HepG2 (cell line): ENCODE data around the gene VAMP8. TPM values are rescaled to one million over a fixed set of nuclear protein-coding genes. Genes with fewer than 3 reads are reported as not detected.

ENCODE experiments used
- ETV6 ChIP-seq: sonication (generic); formaldehyde crosslinking; conservative IDR thresholded peaks from 2 replicates; pipeline ENCODE4 v1.4.0; 2020; ENCODE audit warnings: missing genetic modification reagents
- GPN1 ChIP-seq: sonication (generic); formaldehyde crosslinking; IDR thresholded peaks from 2 replicates; pipeline ENCODE4 v1.5.1; 2020; ENCODE audit warnings: missing genetic modification reagents, borderline replicate concordance
- HCFC1 ChIP-seq: fragments of 150-350 bp; IDR thresholded peaks from 2 replicates; pipeline ENCODE4 v1.6.1; 2014; ENCODE audit warnings: low read depth, low read length
- MTA3 ChIP-seq: sonication (generic); formaldehyde crosslinking; IDR thresholded peaks from 2 replicates; pipeline ENCODE4 v1.4.0; 2020; ENCODE audit warnings: missing genetic modification reagents
- MXI1 ChIP-seq: IDR thresholded peaks from 3 replicates; pipeline ENCODE4 v1.6.1; 2012; ENCODE audit warnings: low read depth, low read length, inconsistent platforms, borderline replicate concordance
- REXO4 ChIP-seq: sonication (generic); formaldehyde crosslinking; IDR thresholded peaks from 2 replicates; pipeline ENCODE4 v1.8.0; 2022; ENCODE audit warnings: missing genetic modification reagents, mild to moderate bottlenecking, borderline replicate concordance
- SCMH1 ChIP-seq: sonication (generic); formaldehyde crosslinking; IDR thresholded peaks from 2 replicates; pipeline ENCODE4 v1.9.0; 2021; ENCODE audit warnings: missing genetic modification reagents, mild to moderate bottlenecking, borderline replicate concordance
- SP140L ChIP-seq: sonication (generic); formaldehyde crosslinking; IDR thresholded peaks from 2 replicates; pipeline ENCODE4 v1.4.0; 2020; ENCODE audit warnings: missing genetic modification reagents, borderline replicate concordance
- ZBTB8A ChIP-seq: sonication (generic); formaldehyde crosslinking; IDR thresholded peaks from 2 replicates; pipeline ENCODE4 v1.4.0; 2020; ENCODE audit warnings: mild to moderate bottlenecking, low read depth, missing genetic modification reagents, borderline replicate concordance
- ZFAT ChIP-seq: sonication (generic); formaldehyde crosslinking; conservative IDR thresholded peaks from 2 replicates; pipeline ENCODE4 v1.8.1; 2023; ENCODE audit warnings: missing genetic modification reagents, inconsistent platforms
- ZNF234 ChIP-seq: sonication (generic); formaldehyde crosslinking; conservative IDR thresholded peaks from 2 replicates; pipeline ENCODE4 v1.5.1; 2020; ENCODE audit warnings: mild to moderate bottlenecking, missing genetic modification reagents
- ZNF577 ChIP-seq: sonication (generic); formaldehyde crosslinking; IDR thresholded peaks from 2 replicates; pipeline ENCODE4 v1.4.0; 2020; ENCODE audit warnings: mild to moderate bottlenecking, low read depth, missing genetic modification reagents, borderline replicate concordance
- ZNF644 ChIP-seq: IDR thresholded peaks from 2 replicates; pipeline ENCODE4 v1.6.1; 2016; ENCODE audit warnings: low read depth
- polyA plus RNA-seq, 8 experiments: library from polyadenylated mRNA; depleted of rRNA in 3 of 8; stranded (reverse) in 7 of 8; unstranded in 1 of 8; fragments of >200 nt; fragmentation: Illumina TruSeq in 4 of 8; extraction: Trizol in 4 of 8; gene quantifications; 2 replicates each; pipeline versions ENCODE4 v1.2.1 to v1.2.3, GENCODE V29; 2011 to 2016; ENCODE audit warnings: low read depth in 4 of 8, missing spikeins in 1 of 8, mixed read lengths in 1 of 8; ENCODE audit not compliant: insufficient read depth in 1 of 8
- total RNA-seq, 5 experiments: library from RNA; depleted of rRNA; stranded (reverse); fragments of >200 nt; fragmentation: Illumina TruSeq; extraction: Trizol; gene quantifications; 2 replicates each; pipeline ENCODE4 v1.2.3, GENCODE V29; 2016; ENCODE audit warnings: low read depth in 1 of 5
- TF ChIP-seq, protein P1 (sequence below): IDR thresholded peaks from 2 replicates; pipeline ENCODE4 v1.6.1; 2012; ENCODE audit warnings: inconsistent platforms
- TF ChIP-seq, protein P2 (sequence below): sonication (generic); formaldehyde crosslinking; conservative IDR thresholded peaks from 2 replicates; pipeline ENCODE4 v1.4.0; 2020; ENCODE audit warnings: missing genetic modification reagents
- TF ChIP-seq, protein P3 (sequence below): sonication (generic); formaldehyde crosslinking; conservative IDR thresholded peaks from 2 replicates; pipeline ENCODE4 v1.8.1; 2023; ENCODE audit warnings: missing genetic modification reagents
- TF ChIP-seq, protein P4 (sequence below): sonication (generic); formaldehyde crosslinking; IDR thresholded peaks from 2 replicates; pipeline ENCODE4 v1.5.1; 2020; ENCODE audit warnings: missing genetic modification reagents, mild to moderate bottlenecking, borderline replicate concordance
- TF ChIP-seq, protein P5 (sequence below): IDR thresholded peaks from 2 replicates; pipeline ENCODE4 v1.4.0; 2020; ENCODE audit warnings: mild to moderate bottlenecking, missing genetic modification reagents
- TF ChIP-seq, protein P6 (sequence below): IDR thresholded peaks from 2 replicates; pipeline ENCODE4 v1.6.1; 2016; ENCODE audit warnings: missing compliant biosample characterization, missing genetic modification reagents, borderline replicate concordance

The VAMP8 gene
- total and polyA plus RNA-seq, 2 of the 13 experiments (the other 11 are each of a cell fraction or from before 2014, with no cell fraction given) = 83.3 to 157 TPM

DNA sequence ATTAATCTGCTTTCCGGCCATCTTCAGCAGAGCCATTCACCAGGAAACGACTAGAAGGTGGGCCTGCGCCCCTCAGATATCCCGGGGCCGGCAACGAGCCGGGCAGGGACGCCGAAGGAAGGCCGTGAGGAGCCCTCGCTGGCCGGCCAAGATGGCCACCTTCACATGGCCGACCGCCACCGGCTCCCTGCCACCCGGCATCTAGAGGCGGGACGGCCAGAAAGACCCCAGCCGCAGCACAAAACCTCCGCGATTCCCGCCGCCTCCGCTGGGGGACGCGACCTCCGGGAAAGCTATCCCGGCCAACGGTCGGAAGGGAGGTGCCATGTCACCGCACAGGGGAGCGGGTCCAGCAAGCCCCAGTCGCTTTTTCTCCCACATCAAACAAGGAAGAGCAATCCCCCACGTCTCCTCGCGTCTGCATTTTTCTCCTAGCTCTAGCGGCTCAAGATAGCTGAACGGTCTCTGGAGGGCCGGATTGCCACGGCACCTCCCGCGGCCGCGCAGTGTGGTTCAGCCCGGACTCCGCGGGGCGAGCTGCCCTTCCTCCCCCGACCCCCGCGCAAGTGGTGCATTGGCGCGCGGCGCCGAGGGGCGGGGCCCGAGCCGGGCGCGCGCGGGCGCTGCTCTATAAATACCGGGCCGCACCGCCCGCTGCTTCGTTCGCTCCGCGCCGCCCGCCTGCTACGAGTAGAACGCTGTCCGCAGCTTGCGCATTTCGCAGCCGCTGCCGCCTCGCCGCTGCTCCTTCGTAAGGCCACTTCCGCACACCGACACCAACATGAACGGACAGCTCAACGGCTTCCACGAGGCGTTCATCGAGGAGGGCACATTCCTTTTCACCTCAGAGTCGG, 38.7 kb upstream of the VAMP8 start, which contains the start of gene MAT2A (continued):
- TF ChIP-seq, protein P1, sequence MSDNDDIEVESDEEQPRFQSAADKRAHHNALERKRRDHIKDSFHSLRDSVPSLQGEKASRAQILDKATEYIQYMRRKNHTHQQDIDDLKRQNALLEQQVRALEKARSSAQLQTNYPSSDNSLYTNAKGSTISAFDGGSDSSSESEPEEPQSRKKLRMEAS = peak; percentile 89
- TF ChIP-seq SCMH1 (CRISPR knock-in tag) (no peak), MXI1 (peak; percentile 78; the same call in 2 of the 3 replicates), REXO4 (CRISPR knock-in tag) (peak; percentile 83; the same call in 1 of the 2 replicates), HCFC1 (no peak; the same call in 1 of the 2 replicates), ZBTB8A (CRISPR knock-in tag) (peak; percentile 85; the same call in 1 of the 2 replicates), MTA3 (peak; percentile 68; the same call in 1 of the 2 replicates), SP140L (no peak; the same call in 1 of the 2 replicates), ETV6 (CRISPR knock-in tag) (peak; percentile 84), ZNF577 (CRISPR knock-in tag) (no peak), ZNF644 (CRISPR knock-in tag) (no peak), ZFAT (CRISPR knock-in tag) (no peak; the same call in none of the 2 replicates), GPN1 (CRISPR knock-in tag) (peak; percentile 95; the same call in 1 of the 2 replicates), ZNF234 (CRISPR knock-in tag) (no peak)
- TF ChIP-seq, protein P2, sequence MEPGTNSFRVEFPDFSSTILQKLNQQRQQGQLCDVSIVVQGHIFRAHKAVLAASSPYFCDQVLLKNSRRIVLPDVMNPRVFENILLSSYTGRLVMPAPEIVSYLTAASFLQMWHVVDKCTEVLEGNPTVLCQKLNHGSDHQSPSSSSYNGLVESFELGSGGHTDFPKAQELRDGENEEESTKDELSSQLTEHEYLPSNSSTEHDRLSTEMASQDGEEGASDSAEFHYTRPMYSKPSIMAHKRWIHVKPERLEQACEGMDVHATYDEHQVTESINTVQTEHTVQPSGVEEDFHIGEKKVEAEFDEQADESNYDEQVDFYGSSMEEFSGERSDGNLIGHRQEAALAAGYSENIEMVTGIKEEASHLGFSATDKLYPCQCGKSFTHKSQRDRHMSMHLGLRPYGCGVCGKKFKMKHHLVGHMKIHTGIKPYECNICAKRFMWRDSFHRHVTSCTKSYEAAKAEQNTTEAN (CRISPR knock-in tag) = peak; percentile 87
- TF ChIP-seq, protein P3, sequence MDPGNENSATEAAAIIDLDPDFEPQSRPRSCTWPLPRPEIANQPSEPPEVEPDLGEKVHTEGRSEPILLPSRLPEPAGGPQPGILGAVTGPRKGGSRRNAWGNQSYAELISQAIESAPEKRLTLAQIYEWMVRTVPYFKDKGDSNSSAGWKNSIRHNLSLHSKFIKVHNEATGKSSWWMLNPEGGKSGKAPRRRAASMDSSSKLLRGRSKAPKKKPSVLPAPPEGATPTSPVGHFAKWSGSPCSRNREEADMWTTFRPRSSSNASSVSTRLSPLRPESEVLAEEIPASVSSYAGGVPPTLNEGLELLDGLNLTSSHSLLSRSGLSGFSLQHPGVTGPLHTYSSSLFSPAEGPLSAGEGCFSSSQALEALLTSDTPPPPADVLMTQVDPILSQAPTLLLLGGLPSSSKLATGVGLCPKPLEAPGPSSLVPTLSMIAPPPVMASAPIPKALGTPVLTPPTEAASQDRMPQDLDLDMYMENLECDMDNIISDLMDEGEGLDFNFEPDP (CRISPR knock-in tag) = no peak
- TF ChIP-seq, protein P4, sequence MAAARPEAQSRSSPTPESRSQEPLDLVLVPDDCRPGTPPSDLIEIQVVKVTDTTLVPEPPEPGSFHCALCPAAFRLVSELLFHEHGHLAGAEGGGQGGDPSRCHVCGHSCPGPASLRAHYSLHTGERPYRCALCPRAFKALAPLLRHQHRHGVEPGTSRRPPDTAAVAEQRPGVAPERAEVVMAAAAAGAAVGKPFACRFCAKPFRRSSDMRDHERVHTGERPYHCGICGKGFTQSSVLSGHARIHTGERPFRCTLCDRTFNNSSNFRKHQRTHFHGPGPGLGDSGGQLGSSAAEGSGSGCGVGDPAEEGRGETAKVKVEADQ (CRISPR knock-in tag) = peak; percentile 80
- TF ChIP-seq, protein P5, sequence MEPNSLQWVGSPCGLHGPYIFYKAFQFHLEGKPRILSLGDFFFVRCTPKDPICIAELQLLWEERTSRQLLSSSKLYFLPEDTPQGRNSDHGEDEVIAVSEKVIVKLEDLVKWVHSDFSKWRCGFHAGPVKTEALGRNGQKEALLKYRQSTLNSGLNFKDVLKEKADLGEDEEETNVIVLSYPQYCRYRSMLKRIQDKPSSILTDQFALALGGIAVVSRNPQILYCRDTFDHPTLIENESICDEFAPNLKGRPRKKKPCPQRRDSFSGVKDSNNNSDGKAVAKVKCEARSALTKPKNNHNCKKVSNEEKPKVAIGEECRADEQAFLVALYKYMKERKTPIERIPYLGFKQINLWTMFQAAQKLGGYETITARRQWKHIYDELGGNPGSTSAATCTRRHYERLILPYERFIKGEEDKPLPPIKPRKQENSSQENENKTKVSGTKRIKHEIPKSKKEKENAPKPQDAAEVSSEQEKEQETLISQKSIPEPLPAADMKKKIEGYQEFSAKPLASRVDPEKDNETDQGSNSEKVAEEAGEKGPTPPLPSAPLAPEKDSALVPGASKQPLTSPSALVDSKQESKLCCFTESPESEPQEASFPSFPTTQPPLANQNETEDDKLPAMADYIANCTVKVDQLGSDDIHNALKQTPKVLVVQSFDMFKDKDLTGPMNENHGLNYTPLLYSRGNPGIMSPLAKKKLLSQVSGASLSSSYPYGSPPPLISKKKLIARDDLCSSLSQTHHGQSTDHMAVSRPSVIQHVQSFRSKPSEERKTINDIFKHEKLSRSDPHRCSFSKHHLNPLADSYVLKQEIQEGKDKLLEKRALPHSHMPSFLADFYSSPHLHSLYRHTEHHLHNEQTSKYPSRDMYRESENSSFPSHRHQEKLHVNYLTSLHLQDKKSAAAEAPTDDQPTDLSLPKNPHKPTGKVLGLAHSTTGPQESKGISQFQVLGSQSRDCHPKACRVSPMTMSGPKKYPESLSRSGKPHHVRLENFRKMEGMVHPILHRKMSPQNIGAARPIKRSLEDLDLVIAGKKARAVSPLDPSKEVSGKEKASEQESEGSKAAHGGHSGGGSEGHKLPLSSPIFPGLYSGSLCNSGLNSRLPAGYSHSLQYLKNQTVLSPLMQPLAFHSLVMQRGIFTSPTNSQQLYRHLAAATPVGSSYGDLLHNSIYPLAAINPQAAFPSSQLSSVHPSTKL (CRISPR knock-in tag) = peak; percentile 56
- TF ChIP-seq, protein P6, sequence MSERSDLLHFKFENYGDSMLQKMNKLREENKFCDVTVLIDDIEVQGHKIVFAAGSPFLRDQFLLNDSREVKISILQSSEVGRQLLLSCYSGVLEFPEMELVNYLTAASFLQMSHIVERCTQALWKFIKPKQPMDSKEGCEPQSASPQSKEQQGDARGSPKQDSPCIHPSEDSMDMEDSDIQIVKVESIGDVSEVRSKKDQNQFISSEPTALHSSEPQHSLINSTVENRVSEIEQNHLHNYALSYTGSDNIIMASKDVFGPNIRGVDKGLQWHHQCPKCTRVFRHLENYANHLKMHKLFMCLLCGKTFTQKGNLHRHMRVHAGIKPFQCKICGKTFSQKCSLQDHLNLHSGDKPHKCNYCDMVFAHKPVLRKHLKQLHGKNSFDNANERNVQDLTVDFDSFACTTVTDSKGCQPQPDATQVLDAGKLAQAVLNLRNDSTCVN (CRISPR knock-in tag) = peak; percentile 65
